Erythroblast (primary cell): ENCODE data around the gene HMGN3.

Source experiments
- GATA1 ChIP-seq: IDR thresholded peaks from 2 replicates; pipeline ENCODE4 v1.6.1; 2011; ENCODE audit warnings: low read depth, mild to moderate bottlenecking, control low read depth, low read length, moderate library complexity
- POLR2A ChIP-seq: IDR thresholded peaks from 2 replicates; pipeline ENCODE4 v1.6.1; 2011; ENCODE audit warnings: mild to moderate bottlenecking, low read length

DNA sequence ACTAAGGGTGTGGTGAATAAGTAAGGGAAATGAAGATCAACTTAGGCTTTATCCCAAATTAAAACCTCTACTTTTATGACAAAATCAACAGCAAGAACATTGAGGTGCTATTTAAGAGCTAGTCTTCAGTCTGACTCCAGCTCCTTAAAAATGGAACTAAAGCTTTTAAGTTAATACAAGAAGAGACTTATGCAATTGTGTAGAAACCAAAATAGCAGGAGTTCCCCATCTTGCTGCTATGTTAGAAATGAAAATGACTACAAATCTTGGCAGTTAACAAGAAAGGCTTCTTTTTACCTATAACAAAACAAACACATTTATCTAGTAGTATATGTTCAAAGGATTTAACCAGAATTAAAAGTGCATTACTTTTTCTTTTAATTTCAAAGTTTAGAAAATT, 25.7 kb downstream of the HMGN3 start:
- TF ChIP-seq GATA1 (no peak), POLR2A (no peak)
